Loucy (cell line): ENCODE results near the gene CMKLR1.

ENCODE experiments used
- H2AFZ ChIP-seq: fragments of 200-600 bp; sonication (generic); 2 replicates; pipeline ENCODE4 v1.6.0; 2016; ENCODE audit warnings: antibody characterized with exemption, mild to moderate bottlenecking, low read length, moderate library complexity
- H3F3A ChIP-seq: fragments of 200-600 bp; 2 replicates; pipeline ENCODE4 v1.6.0; 2016; ENCODE audit warnings: antibody characterized with exemption, low read depth, mild to moderate bottlenecking
- H3K27me3 ChIP-seq: fragments of 200-600 bp; sonication (generic); 2 replicates; pipeline ENCODE4 v1.6.1; 2014; ENCODE audit warnings: low read length, mild to moderate bottlenecking; ENCODE audit not compliant: insufficient read depth, poor library complexity, severe bottlenecking
- H3K36me3 ChIP-seq: fragments of 200-600 bp; sonication (generic); 2 replicates; pipeline ENCODE4 v1.6.1; 2016; ENCODE audit warnings: low read length; ENCODE audit not compliant: insufficient read depth
- H3K4me1 ChIP-seq: fragments of 200-600 bp; sonication (generic); 2 replicates; pipeline ENCODE4 v1.5.1; 2014; ENCODE audit warnings: low read length, mild to moderate bottlenecking; ENCODE audit not compliant: insufficient read depth, poor library complexity, severe bottlenecking
- H3K4me2 ChIP-seq: fragments of 200-600 bp; sonication (generic); 2 replicates; pipeline ENCODE4 v1.6.0; 2014; ENCODE audit warnings: antibody characterized with exemption, low read length, low read depth, mild to moderate bottlenecking; ENCODE audit not compliant: poor library complexity, severe bottlenecking
- H3K4me3 ChIP-seq: fragments of 200-600 bp; sonication (generic); 2 replicates; pipeline ENCODE4 v1.5.1; 2014; ENCODE audit warnings: low read length, mild to moderate bottlenecking, mixed read lengths; ENCODE audit not compliant: poor library complexity, severe bottlenecking
- H3K79me2 ChIP-seq: fragments of 200-600 bp; sonication (generic); 2 replicates; pipeline ENCODE4 v1.6.1; 2014; ENCODE audit warnings: low read length; ENCODE audit not compliant: insufficient read depth
- H3K9ac ChIP-seq: fragments of 200-600 bp; sonication (generic); 2 replicates; pipeline ENCODE4 v1.6.0; 2014; ENCODE audit warnings: mild to moderate bottlenecking, low read depth, low read length, moderate library complexity; ENCODE audit not compliant: poor library complexity, severe bottlenecking
- H3K9me2 ChIP-seq: fragments of 200-600 bp; sonication (generic); replicated peaks from 2 replicates; pipeline ENCODE4 v1.6.1; 2016; ENCODE audit warnings: low read depth, low read length, mixed read lengths
- H3K9me3 ChIP-seq: fragments of 200-600 bp; sonication (generic); 2 replicates; pipeline ENCODE4 v1.6.1; 2014; ENCODE audit warnings: mild to moderate bottlenecking, antibody characterized with exemption, low read length, low read depth; ENCODE audit not compliant: insufficient read depth
- H4K20me1 ChIP-seq: fragments of 200-600 bp; sonication (generic); 2 replicates; pipeline ENCODE4 v1.6.0; 2014; ENCODE audit warnings: antibody characterized with exemption, low read length, mild to moderate bottlenecking; ENCODE audit not compliant: insufficient read depth, poor library complexity, severe bottlenecking
- EZH2phosphoT487 ChIP-seq: fragments of 200-600 bp; IDR thresholded peaks from 2 replicates; pipeline ENCODE4 v1.6.1; 2018; ENCODE audit warnings: antibody characterized with exemption, mild to moderate bottlenecking, moderate library complexity, borderline replicate concordance
- TF ChIP-seq, protein P1 (sequence below): fragments of 200-600 bp; sonication (generic); conservative IDR thresholded peaks from 2 replicates; pipeline ENCODE4 v1.5.1; 2014; ENCODE audit warnings: mild to moderate bottlenecking, antibody characterized with exemption, low read length

CMKLR1 gene

DNA sequence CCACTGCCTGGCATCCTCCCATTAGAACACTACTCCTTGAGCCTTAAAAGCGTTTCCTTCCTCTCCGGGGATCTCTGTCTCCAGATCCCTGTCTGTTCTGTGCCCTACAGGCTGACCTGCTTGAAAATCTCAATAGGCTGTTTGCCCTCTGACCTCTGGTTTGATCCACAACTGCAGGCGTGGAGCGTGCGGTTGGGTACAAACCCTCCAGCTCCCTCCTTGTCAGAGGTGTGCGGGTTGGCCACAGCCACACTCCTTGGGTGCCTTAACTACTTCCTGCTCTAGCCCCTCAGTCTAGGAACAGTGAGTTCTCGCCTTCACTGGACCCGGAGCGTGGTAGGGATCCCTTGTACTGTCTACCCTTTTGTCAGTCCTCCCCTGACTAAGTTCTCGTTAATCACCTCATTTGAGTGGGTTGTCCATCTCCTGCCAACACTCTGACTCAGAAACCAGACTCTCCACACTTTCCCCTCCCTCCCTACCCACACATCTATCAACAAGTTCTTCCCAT is 33.1 kb downstream of the CMKLR1 start:
- Histone ChIP-seq H3K36me3 (no peaks in the 10 kb centered on the region), H3K9ac (peak overlapping the region; percentile 17), H3F3A (no peaks in the 10 kb centered on the region), H3K4me1 (peaks cover 27% of the 10 kb centered on the region), H3K4me2 (peak overlapping the region; percentile 58), H3K9me2 (no peaks in the 10 kb centered on the region), H3K9me3 (no peaks in the 10 kb centered on the region), H4K20me1 (no peaks in the 10 kb centered on the region), H3K79me2 (no peaks in the 10 kb centered on the region), H3K27me3 (no peaks in the 10 kb centered on the region), H2AFZ (0 out of 2 replicates have a peak overlapping the region, but pooled peaks have one; percentile 4), H3K4me3 (no peak overlapping the region)
- TF ChIP-seq, protein P1, sequence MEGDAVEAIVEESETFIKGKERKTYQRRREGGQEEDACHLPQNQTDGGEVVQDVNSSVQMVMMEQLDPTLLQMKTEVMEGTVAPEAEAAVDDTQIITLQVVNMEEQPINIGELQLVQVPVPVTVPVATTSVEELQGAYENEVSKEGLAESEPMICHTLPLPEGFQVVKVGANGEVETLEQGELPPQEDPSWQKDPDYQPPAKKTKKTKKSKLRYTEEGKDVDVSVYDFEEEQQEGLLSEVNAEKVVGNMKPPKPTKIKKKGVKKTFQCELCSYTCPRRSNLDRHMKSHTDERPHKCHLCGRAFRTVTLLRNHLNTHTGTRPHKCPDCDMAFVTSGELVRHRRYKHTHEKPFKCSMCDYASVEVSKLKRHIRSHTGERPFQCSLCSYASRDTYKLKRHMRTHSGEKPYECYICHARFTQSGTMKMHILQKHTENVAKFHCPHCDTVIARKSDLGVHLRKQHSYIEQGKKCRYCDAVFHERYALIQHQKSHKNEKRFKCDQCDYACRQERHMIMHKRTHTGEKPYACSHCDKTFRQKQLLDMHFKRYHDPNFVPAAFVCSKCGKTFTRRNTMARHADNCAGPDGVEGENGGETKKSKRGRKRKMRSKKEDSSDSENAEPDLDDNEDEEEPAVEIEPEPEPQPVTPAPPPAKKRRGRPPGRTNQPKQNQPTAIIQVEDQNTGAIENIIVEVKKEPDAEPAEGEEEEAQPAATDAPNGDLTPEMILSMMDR: no peak
- no peak for TF ChIP-seq EZH2phosphoT487

DNA sequence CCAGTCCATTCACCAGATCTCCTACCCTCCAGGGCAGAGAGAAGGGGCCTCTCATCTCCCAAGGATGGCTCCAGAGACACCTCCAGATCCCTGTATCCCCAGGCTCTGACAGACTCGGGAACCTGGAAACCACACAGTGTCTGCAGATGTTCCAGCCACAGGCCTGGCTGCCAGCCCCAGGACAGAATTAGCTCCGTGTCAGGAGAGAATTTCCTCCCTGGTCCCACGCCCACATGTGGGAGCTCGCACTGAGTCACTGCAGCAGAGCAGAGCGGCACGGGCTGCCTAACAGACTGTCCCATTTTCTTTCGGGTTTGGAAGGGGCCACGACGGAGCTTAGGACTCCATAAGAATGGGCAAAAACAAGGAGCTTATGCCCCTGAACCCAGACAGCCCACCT is 33.6 kb downstream of the CMKLR1 start:
- no peaks in the 10 kb centered on the region for H3K9me3 ChIP-seq
- no peaks in the 10 kb centered on the region for H3F3A ChIP-seq
- peak overlapping the region; percentile 17 for H3K9ac ChIP-seq
- no peak overlapping the region for H3K4me2 ChIP-seq
- H4K20me1 ChIP-seq: no peaks in the 10 kb centered on the region
- no peak overlapping the region for H3K4me3 ChIP-seq
- H2AFZ ChIP-seq: no peak overlapping the region
- no peaks in the 10 kb centered on the region for H3K27me3 ChIP-seq
- no peaks in the 10 kb centered on the region for H3K79me2 ChIP-seq
- H3K36me3 ChIP-seq: no peaks in the 10 kb centered on the region
- no peaks in the 10 kb centered on the region for H3K9me2 ChIP-seq
- no peak for TF ChIP-seq EZH2phosphoT487
- TF ChIP-seq, protein P1: no peak
- peaks cover 27% of the 10 kb centered on the region for H3K4me1 ChIP-seq

DNA sequence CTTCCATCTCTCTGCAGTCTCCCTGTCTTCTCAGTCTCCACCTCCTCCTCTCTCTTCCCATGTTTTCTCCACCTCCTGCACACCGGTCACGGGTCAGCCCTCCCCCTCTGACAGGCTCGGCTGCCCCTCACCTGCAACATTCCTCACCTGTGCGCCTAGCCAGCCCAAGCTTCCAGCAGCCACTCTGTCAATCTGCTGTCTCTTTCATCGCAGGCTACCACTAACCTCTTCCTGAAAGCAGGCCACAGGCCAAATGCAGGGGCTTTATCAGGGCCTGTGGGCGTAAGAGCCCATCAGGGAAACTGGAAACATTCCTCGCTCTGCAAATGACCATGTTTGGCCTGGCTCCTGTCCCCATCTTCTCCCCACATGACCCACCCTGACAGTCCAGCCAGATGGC is 34.5 kb downstream of the CMKLR1 start:
- Histone ChIP-seq H3F3A (no peaks in the 10 kb centered on the region), H3K9me2 (no peaks in the 10 kb centered on the region), H3K4me3 (no peak overlapping the region), H3K27me3 (no peaks in the 10 kb centered on the region), H3K9me3 (no peaks in the 10 kb centered on the region), H4K20me1 (no peaks in the 10 kb centered on the region), H3K9ac (no peak overlapping the region), H3K4me1 (peaks cover 27% of the 10 kb centered on the region), H3K4me2 (no peak overlapping the region), H3K79me2 (no peaks in the 10 kb centered on the region), H3K36me3 (no peaks in the 10 kb centered on the region), H2AFZ (no peak overlapping the region)
- TF ChIP-seq, protein P1: no peak
- TF ChIP-seq EZH2phosphoT487: no peak
